Neural cell (in vitro differentiated cells): ENCODE data around the gene CABP5.

Experiments used
- CTCF ChIP-seq: fragments of 450-650 bp; IDR thresholded peaks from 2 replicates; pipeline ENCODE4 v1.5.1; 2014; ENCODE audit warnings: antibody characterized with exemption, mild to moderate bottlenecking, moderate library complexity; ENCODE audit not compliant: poor library complexity, severe bottlenecking
- EP300 ChIP-seq: fragments of 450-650 bp; conservative IDR thresholded peaks from 2 replicates; pipeline ENCODE4 v1.6.1; 2014; ENCODE audit warnings: antibody characterized with exemption, mild to moderate bottlenecking, moderate library complexity; ENCODE audit not compliant: poor library complexity, severe bottlenecking
- EZH2 ChIP-seq: fragments of 200-600, 300-800 bp; shearing (Covaris generic), sonication (generic); IDR thresholded peaks from 2 replicates; pipeline ENCODE4 v1.6.1; 2014; ENCODE audit warnings: antibody characterized with exemption, low read length, borderline replicate concordance, mild to moderate bottlenecking; ENCODE audit not compliant: insufficient read depth, poor library complexity, severe bottlenecking
- POLR2AphosphoS5 ChIP-seq: IDR thresholded peaks from 2 replicates; pipeline ENCODE4 v1.6.1; 2012
- RAD21 ChIP-seq: fragments of 450-650 bp; conservative IDR thresholded peaks from 2 replicates; pipeline ENCODE4 v1.6.1; 2014; ENCODE audit warnings: antibody characterized with exemption, mild to moderate bottlenecking, moderate library complexity
- REST ChIP-seq: IDR thresholded peaks from 2 replicates; pipeline ENCODE4 v1.6.1; 2012; ENCODE audit warnings: borderline replicate concordance
- TAF1 ChIP-seq: IDR thresholded peaks from 2 replicates; pipeline ENCODE4 v1.6.1; 2012; ENCODE audit warnings: low read depth

- no peak for TF ChIP-seq EZH2
- no peak for TF ChIP-seq CTCF
- no peak for TF ChIP-seq POLR2AphosphoS5
- no peak for TF ChIP-seq EP300
- no peak for TF ChIP-seq REST
- TF ChIP-seq RAD21 = no peak
- TF ChIP-seq TAF1 = no peak
These were observed 10.0 kb upstream of the CABP5 start for GRCh38 chr19:48053856-48054255.
